RPMI8226 (cell line): ENCODE results near the gene PPP1CA.
A peak's percentile ranks its signal among the peaks of the same experiment; 100 is the strongest.
"Not testable (repeated sequence)": the region's sequence is repeated elsewhere in the genome, so short reads cannot be mapped to it uniquely, and the experiment has no call there.

Source experiments
- DNase-seq: peaks from one replicate; pipeline ENCODE4 v3.0.0-alpha.2; 2015

Gene PPP1CA

DNA sequence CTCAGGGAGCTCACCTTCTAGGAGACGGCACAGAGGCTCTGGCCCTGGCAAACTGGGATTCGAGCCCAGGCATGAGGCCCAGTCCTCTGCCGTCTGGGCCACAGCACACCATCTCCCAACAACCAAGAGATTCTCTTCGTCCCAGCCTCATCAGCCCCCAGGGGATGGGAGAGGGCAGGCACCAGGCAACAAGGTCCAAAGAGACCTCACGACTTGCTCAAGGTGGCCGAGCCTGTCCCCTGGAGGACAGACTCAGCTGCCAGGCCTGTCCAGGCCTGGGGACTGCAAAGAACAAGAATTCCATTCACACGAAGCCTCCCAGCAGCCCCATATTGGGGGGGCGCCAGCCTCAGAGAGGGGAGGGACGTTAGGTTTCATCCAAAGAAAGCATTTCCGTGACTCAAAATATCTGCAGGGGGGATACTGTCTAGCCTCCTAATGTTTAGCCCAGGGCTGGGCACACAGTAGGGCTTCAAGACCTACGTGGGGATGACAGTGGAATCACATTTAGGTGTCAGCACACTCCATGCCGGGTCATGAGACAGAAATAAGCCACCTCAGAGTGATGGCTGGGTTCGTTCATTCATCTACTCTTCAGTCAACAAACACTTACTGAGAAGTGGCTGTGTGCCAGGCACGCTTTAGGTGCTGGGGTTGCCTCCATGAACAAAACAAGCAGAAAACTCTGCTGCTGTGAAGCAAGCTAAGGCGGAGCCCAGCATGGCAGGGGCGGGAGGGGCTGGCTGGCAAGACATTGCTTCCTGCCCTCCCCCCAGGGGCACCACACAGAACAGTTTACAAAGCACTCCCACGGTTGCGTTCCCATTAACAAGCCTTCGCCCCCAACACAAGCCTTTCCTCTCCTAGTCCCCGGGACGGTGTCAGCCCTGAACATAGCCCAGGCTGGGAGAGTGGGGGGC lies 15.0 kb upstream of the PPP1CA start:
- DNase-seq: peak; percentile 66

DNA sequence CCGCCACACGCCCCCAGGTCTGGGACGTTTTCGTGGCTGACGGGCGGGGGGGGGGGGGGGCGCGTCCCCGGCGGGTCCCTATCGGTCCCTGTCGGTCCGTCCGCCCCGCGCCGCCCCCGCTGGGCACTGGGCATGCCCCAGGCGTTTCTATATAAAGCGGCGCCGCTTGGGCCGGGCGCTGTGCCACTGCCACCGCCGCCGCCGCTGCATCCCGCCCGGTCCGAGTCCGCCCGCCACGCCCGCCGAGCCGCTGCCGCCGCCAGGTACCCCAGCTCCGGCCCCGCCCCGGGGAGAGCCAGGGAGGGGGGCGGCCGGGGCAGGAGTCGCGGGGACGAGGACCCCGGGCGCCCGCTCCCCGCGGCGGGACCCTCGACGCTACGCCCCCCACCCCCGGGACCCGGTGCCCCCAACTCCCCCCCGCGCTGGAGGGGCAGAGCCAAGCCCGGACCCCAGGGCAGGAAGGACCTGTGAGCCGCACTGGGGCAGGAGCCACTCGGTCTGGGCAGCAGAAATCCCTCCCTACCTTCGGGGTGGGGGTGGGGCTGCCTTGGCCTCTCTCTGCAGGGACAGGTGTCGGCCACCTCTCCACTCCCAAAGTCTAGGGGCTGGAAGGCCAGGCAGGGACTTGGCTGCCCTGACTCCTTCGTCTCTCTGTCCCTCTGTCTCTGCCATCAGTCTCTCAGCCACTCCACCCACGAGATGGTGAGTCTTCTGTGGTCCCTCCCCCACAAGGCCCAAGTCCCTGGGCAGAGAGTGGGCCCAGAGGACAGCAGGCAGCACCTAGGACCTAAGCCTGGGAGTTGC lies 14.0 kb upstream of the PPP1CA start, which contains the start of gene CARNS1:
CARNS1 (plus strand) TSS at position 178 of the 804 bp plus-strand sequence; CDS start at position 700, 522 bp downstream.
- DNase-seq: peak; percentile 39

DNA sequence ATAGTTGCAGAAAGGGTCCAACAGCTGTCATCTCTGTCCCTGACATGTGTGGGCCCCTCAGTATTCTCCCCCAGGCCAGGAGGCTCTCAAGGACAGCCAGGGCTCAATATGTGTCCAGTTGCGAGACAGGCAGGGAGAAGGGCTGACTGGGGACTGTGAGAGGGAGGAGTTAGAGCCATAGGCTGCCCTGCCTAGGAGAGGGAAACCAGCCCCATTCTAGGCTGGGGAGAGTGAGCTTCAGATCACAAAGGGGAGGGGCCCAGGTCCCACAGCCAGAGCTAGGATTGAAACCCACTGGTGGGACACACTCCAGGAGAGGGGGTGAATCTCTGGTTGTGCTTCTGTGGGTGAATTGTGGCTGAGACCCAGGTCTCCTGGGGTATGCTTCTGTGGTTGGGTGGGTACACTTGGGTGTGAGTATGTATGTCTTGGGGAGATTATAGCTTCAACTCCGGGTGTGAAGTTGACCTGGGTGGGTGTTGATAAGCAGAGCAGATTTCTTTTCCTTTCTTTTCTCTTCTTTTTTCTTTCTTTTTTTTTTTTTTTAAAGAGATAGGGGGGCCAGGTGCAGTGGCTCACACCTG lies 11.7 kb upstream of the PPP1CA start:
- DNase-seq: no peak

DNA sequence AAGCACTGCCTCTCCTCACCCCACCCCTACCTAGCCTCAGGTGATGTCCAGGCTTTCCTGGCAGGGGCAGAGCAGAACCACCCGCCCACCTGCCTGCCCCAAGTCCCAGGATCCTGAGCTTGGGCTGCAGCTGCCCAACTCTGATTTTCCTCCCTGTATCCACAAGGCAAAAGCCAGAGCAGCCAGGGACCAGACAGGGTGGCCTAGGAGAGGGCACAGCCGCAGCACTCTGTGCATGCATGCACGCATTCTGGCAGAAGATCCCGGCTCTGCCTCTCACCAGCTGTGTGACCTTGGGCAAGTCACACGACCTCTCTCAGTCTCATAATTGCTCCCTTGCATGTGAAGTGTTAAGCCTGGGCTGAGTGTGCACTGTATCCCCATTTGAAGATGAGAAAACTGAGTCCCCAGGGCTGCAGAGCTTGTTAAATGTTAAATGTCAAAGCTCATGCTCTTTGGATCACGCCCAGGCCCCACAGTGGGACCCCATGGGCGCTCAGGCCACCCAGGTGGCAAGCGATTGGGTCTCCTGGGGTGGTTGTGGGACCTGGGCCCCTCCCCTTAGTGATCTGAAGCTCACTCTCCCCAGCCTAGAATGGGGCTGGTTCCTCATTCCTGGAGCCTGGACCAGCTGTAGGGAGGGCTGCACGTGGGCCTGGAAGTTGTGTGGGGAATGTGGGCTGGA lies 11.0 kb upstream of the PPP1CA start:
- no peak for DNase-seq

- DNase-seq: no peak
Observed at GRCh38 chr11:67411785-67412152, 10.1 kb upstream of the PPP1CA start.

- DNase-seq: no peak
Observed at GRCh38 chr11:67410984-67411784, 9.5 kb upstream of the PPP1CA start.

DNA sequence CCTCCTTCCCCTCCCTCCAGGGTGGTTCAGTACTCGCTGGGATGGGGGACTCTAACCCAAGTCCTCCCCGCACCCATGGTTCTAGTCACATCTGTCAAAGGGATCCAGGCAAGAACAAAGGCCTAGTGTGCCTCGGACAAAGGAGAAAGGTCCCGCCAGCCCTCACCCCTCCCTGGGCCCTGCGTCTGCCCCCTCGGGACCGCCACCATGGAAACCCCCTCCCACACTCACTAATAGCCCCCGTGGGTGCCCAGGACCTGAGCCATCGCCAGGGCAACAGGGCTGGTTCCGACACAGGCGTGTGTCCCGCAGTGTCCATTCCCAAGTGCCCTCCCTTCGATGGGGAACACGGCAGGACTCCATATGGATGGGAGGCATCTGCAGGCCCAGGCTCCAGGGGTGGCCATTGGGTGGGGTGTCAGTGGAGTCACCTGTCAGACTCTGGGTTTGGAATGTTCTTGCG lies 8.7 kb upstream of the PPP1CA start:
- DNase-seq: no peak

DNA sequence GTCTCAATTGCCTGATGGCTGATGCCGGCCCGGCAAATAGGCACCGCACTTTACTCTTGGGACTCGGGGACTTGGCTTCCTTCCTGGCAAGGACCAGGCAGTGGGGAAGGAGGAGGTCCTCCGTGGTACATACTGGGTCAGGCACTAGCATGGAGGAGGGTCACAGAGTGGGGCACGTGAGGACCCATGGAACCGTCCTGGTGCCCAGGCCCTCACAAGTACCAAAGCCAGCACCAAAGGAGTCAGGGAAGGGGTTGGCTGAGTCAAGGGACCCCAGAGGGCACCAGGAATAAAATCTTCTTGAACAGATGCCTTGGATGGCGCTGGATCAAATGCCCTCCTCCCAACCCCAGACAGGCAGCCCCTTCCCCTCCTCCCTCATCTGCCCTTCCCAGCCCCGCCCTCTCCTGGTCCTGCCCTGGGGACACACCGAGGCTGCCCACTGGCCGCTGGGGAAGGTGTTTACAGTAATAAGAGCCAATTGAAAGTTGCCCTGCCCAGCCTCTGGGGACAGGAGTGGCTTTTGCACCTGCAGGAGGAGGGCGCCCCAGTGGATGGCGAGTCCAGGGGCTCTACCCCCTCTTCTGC lies 8.2 kb upstream of the PPP1CA start:
- DNase-seq: peak; percentile 56

- DNase-seq: peak; percentile 47
Observed at GRCh38 chr11:67409261-67409666, 7.6 kb upstream of the PPP1CA start.

DNA sequence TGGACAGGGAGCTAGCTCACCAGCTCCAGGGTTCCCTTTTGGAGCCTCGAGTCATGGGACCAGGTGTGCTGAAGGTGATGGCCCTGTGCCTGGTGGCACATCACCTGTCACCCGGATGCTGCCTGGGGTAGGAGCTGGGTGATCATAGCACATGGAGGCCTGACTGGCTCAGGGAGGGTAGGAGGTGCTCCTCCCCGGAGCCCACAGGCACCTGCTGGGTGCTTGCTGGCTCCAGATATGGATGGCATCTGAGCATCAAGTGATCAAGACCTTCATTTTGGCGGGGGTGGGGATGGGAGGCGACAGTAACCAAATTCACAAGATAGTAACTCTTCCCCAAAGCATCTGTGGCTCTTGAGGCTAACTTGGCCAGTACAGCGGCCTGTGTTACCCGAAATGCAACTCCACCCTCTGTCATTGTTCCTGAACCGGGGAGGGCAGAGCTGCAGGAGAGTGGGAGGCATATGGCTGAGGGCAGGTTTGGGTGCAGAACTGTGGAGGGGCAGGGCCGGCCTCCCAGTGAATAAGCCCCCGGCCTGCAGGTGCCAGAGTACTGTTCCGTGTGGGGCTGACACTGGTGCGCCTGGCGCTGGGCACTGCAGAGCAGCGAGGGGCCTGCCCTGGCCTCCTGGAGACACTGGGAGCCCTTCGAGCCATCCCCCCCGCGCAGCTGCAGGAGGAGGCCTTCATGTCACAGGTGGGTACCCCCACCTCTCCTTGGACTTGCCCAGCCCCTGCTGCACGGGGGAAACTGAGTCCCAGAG lies 7.0 kb upstream of the PPP1CA start:
- DNase-seq: no peak

GRCh38 chr11:67407688-67408163 lies 6.1 kb upstream of the PPP1CA start:
- no peak for DNase-seq

DNA sequence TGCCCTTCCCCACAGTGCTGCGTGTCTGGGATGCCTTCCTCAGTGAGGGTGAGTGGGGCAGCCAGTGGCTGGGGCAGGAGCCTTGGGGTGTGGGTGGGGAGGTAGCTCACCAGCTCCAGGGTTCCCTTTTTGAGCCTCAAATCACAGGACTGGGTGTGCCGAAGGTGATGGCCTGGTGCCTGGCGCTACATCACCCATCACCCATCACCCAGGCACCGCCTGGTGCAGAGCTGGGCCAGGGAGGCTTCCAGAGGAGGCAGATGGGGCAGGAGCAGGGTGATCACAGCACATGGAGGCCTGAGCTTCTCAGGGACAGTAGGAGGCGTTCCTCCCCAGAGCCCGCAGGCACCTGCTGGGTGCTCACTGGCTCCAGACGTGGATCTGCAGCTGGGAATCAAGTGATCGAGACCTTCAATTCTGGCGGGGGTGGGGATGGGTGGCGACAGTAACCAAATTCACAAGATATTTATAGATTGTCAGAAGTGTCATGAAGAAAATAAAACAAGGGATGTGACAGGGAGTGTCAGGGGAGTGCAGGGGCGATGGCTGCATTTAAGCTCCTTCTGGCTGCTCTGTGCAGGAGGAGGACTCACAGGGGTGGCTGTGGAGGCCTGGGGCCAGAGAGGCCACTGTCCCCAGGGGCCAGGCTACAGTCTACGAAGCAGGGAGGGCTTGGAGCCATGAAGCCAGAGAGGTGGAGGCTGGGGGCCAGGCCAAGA lies 5.5 kb upstream of the PPP1CA start:
- DNase-seq: no peak

DNA sequence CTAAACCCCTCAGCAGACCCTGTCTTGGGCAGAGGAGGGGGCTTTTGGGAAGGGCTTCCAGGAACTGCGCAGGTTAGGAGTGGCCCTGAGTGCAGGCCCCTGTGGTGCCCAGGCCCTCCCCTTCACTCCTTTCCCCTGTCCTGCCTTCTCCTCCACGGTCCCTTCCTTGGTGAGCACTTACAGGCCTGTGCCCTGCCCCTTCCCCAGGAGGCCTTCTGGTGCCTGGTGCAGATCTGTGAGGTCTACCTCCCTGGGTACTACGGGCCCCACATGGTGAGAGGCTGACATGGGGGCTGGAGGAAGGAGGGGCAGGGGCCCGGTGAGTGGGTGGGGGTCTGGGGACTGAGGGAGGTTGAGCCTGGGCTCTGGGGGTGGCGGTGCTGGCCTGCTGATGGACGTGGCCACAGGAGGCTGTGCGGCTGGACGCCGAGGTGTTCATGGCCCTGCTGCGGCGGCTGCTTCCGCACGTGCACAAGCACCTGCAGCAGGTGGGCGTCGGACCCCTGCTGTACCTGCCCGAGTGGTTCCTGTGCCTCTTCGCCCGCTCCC lies 4.8 kb upstream of the PPP1CA start:
- no peak for DNase-seq

DNA sequence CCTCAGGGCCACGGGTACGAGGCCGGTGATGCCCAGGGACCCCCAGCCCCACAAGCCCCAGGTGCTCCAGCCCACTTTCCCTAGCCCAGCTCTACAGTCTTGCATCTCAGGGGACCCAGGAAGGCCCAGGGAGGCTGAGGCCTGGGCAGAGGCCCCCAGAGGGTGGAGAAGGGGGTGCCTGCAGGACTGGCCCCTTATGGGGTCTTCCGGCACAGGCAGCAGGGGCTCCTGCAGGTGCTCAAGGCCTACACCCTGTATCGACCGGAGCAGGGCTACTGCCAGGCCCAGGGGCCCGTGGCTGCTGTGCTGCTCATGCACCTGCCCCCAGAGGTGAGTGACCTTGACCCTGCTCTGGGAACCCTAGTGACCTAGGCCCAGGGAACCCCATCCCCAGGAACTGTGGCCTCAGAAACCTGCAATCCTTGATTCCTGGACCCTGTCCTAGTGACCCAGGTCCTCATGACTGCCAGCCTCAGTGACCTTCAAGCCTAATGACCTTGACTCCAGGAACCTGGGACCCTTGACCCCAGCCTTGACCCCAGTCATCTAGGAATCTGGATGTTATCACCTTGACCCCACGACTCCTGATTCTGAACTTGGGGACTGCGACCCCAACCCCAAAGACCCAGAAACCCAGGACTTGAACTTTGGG lies 4.2 kb upstream of the PPP1CA start:
- no peak for DNase-seq

DNA sequence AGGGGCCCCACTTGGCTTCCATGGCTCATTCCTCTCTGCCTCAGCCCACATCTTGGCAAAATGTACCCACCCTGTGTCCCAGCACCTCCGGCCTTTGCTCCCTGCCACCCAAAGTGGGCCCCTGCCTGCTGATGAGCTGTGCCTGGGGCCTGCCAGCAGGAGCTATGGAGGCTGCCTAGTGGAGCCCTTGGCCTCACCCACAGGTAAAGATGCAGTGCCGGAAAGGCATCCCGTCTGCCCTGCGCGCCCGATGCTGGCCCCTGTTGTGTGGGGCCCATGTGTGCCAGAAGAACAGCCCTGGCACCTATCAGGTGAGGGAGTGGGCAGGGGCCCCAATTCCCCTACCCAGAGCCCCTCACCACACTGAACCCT lies 3.5 kb upstream of the PPP1CA start:
- DNase-seq: no peak

DNA sequence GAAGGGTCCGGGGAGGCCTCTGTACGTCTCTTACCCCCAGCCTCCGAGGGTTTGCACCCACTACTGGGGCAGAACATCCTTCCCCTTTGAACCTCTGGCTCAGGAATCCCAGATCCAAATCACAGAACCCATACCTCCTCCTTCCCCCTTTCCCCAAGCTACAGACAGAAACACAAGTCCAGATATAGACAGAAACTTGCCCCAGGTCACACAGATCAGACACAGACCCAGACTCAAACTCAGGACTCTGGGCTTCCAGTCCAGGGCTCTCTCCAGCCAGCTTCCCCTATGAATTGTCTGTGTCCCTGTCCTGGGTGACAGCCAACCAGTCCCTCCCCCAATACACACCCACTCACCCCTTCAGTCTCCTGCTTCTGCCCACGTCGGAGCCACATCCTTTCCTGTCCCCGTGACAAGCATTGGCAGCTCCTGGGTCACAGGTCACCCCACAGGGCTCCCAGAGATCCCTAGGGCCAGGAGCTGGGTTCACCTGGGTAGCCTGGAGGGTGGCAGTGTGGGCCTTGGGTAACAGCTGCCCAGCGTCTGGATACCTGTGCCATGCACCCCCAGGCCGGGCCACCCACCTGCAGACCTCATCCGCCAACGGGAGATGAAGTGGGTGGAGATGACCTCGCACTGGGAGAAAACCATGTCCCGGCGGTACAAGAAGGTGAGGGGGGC lies 3.0 kb upstream of the PPP1CA start:
- DNase-seq: no peak

- not testable (repeated sequence) for DNase-seq
Observed at GRCh38 chr11:67403085-67403484, 1.4 kb upstream of the PPP1CA start.

DNA sequence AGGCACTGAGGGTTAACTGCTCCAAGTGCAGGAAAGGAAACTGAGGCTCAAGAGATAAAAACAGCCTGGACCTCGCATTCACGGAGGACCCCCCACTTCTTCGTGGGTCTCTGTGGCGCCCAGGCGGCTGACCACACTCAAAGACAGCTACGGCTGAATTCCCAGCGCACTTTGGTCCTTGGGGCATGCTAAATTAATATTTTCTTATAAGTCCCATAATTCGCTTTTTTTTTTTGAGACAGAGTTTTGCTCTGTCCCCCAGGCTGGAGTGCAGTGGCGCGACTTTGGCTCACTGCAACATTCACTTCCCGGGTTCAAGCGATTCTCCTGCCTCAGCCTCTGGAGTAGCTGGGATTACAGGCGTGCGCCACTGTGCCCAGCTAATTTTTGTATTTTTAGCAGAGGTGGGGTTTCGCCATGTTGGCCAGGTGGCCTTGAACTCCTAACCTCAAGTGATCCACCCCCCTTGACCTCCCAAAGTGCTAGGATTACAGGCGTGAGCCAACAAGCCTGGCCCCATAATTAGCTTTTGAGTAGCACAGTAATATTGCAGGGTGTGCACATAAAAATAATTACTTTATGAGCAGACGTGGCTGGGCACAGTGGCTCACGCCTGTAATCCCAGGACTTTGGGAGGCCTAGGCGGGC lies 658 bp upstream of the PPP1CA start:
- not testable (repeated sequence) for DNase-seq
